Measurements from ENCODE around the gene RPS6KA3. TPM values are rescaled to one million over a fixed set of nuclear protein-coding genes. Genes with fewer than 3 reads are reported as not detected.

RPS6KA3 gene
- total and polyA plus RNA-seq, 9 of the 15 experiments (the other 6 are each of a cell fraction or from before 2014, with no cell fraction given), result 10.9 to 61.9 (median 37.4) TPM

DNA sequence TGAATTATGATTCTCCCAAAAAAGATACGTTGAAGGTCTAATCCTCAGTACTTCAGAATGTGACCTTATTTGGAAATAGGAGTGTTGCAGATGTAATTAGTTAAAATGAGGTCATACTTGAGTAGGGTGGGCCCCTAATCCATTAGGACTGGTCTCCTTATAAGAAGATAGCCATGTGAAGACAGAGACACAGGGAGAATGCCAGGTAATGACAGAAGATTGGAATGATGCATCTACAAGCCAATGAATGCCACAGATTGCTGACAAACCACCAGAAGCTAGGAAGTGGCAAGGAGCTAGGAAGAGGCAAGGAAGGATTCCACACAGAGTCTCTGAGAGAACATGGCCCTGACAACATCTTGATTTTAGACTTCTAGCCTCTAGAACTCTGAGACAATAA is 7.4 kb upstream of the RPS6KA3 start:
- Histone ChIP-seq H2AFZ (ENCODE audit: low read depth, low read length) (no peak overlapping the region), H3K36me3 (ENCODE audit: control insufficient read depth, insufficient read depth, low read length) (no peaks in the 10 kb centered on the region), H3K27me3 (ENCODE audit: control insufficient read depth in 2 of 2, insufficient read depth in 2 of 2, low read length in 2 of 2) (no peaks in the 10 kb centered on the region), H3K4me2 (ENCODE audit: insufficient read depth, low read length) (no peak overlapping the region), H3K9ac (ENCODE audit: insufficient read depth in 1 of 2, low read depth in 2 of 2, low read length in 2 of 2) (no peak overlapping the region), H3K79me2 (ENCODE audit: control insufficient read depth, insufficient read depth, low read length) (no peaks in the 10 kb centered on the region), H3K27ac (ENCODE audit: extremely low read depth, low read depth, low read length) (no peak overlapping the region; the same call in 2 of the 3 replicates), H3K4me1 (replicated peaks in 1 of 2; ENCODE audit: control insufficient read depth in 2 of 2, insufficient read depth in 2 of 2, low read length in 2 of 2) (no peaks in the 10 kb centered on the region), H3K9me3 (replicated peaks; ENCODE audit: control insufficient read depth, insufficient read depth, low read depth, low read length) (no peaks in the 10 kb centered on the region), H3K4me3 (no peak overlapping the region), H4K20me1 (replicated peaks; ENCODE audit: control insufficient read depth, insufficient read depth, low read length) (no peaks in the 10 kb centered on the region), H3K9me1 (ENCODE audit: control insufficient read depth, insufficient read depth, low read length) (no peaks in the 10 kb centered on the region)
- BruUV-seq (replicated peaks), result no TSS peak
- FAIRE-seq (no peak), ATAC-seq (no peak), DNase-seq (ENCODE audit: extremely low read depth in 1 of 4, low spot score in 3 of 4) (no peak)
- 10% methylated on average over 1 of the region's 1 CpG for WGBS (ENCODE audit: insufficient coverage, low coverage, missing lambda C conversion rate)
- in situ Hi-C loops (cut with MboI), result no loop called here
- ChIA-PET CTCF (ENCODE audit: low intra/inter-chr PET ratio) (no interaction called here), POLR2A (no interaction called here)
- TF ChIP-seq NEUROD1 (IDR thresholded peaks at IDR 0.05; ENCODE audit: borderline replicate concordance, low read depth, low read length, partially characterized antibody) (no peak), HLTF (IDR thresholded peaks at IDR 0.05) (no peak)
- intact Hi-C loops (cut with micrococcal nuclease), result no loop called here

DNA sequence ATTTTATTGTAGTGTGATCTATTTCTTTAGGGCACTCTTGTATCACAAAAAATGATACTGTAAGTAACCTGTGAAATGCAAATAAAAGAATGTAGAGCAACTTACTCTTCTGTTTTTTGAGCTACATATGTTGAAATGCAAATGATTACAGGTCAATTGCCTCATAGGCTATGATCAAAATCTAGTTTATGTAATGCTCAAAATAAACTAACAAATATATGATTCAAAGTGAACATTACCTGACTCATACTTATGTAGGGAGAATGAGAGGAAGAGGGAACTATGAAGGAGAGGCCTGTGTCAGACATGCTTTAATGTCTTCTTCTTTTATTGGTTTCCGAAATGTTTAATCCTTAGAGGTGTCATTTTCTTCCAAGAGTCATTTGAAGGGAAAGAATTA is 5.0 kb upstream of the RPS6KA3 start:
- H3K27ac ChIP-seq (ENCODE audit: extremely low read depth, low read depth, low read length), result no peak overlapping the region
- FAIRE-seq (no peak), DNase-seq (ENCODE audit: extremely low read depth in 1 of 4, low spot score in 3 of 4) (no peak), ATAC-seq (no peak)
- in situ Hi-C loops (cut with MboI) (no loop called here), intact Hi-C loops (cut with micrococcal nuclease) (no loop called here)
- POLR2A ChIA-PET, result no interaction called here
- no peak overlapping the region for H3K9ac ChIP-seq (ENCODE audit: insufficient read depth in 1 of 2, low read depth in 2 of 2, low read length in 2 of 2)
- WGBS (ENCODE audit: insufficient coverage, low coverage, missing lambda C conversion rate), result 27% methylated on average over 1 of the region's 1 CpG
- no peaks in the 10 kb centered on the region for H3K9me1 ChIP-seq (ENCODE audit: control insufficient read depth, insufficient read depth, low read length)
- H3K36me3 ChIP-seq (ENCODE audit: control insufficient read depth, insufficient read depth, low read length), result no peaks in the 10 kb centered on the region
- no peak overlapping the region for H3K4me3 ChIP-seq
- no peaks in the 10 kb centered on the region; the same call in 2 of the 3 replicates for H3K79me2 ChIP-seq (ENCODE audit: control insufficient read depth, insufficient read depth, low read length)
- no TSS peak for BruUV-seq (replicated peaks)
- no peaks in the 10 kb centered on the region for H4K20me1 ChIP-seq (replicated peaks; ENCODE audit: control insufficient read depth, insufficient read depth, low read length)
- no peaks in the 10 kb centered on the region for H3K27me3 ChIP-seq (ENCODE audit: control insufficient read depth in 2 of 2, insufficient read depth in 2 of 2, low read length in 2 of 2)
- H3K4me1 ChIP-seq (replicated peaks in 1 of 2; ENCODE audit: control insufficient read depth in 2 of 2, insufficient read depth in 2 of 2, low read length in 2 of 2), result peaks cover 0 to 16% of the 10 kb centered on the region in 2 experiments; a peak in 2 of 5 replicates
- no peak overlapping the region for H2AFZ ChIP-seq (ENCODE audit: low read depth, low read length)
- H3K9me3 ChIP-seq (replicated peaks; ENCODE audit: control insufficient read depth, insufficient read depth, low read depth, low read length), result no peaks in the 10 kb centered on the region
- CTCF ChIA-PET (ENCODE audit: low intra/inter-chr PET ratio), result no interaction called here
- H3K4me2 ChIP-seq (ENCODE audit: insufficient read depth, low read length), result no peak overlapping the region
- TF ChIP-seq POLR2G (IDR thresholded peaks at IDR 0.05; ENCODE audit: low read depth, low read length) (no peak), ZNF644 (tag; IDR thresholded peaks at IDR 0.05; ENCODE audit: low read depth) (no peak), PBX2 (CRISPR knock-in tag; IDR thresholded peaks at IDR 0.05; ENCODE audit: low read depth) (no peak), PBX2 (tag; conservative IDR thresholded peaks at IDR 0.05; ENCODE audit: low read depth) (no peak), ZNF311 (CRISPR knock-in tag; IDR thresholded peaks at IDR 0.05) (no peak), MTA3 (IDR thresholded peaks at IDR 0.05; ENCODE audit: borderline replicate concordance) (no peak), TCF7L2 (IDR thresholded peaks at IDR 0.05; ENCODE audit: low read depth, low read length) (no peak), NFIC (IDR thresholded peaks at IDR 0.05) (no peak), POLR2AphosphoS5 (IDR thresholded peaks at IDR 0.05; ENCODE audit: control insufficient read depth, insufficient read depth, low read depth, low read length) (no peak), SIN3B (IDR thresholded peaks at IDR 0.05; ENCODE audit: low read depth) (no peak)
- TF ChIP-seq, protein P1, sequence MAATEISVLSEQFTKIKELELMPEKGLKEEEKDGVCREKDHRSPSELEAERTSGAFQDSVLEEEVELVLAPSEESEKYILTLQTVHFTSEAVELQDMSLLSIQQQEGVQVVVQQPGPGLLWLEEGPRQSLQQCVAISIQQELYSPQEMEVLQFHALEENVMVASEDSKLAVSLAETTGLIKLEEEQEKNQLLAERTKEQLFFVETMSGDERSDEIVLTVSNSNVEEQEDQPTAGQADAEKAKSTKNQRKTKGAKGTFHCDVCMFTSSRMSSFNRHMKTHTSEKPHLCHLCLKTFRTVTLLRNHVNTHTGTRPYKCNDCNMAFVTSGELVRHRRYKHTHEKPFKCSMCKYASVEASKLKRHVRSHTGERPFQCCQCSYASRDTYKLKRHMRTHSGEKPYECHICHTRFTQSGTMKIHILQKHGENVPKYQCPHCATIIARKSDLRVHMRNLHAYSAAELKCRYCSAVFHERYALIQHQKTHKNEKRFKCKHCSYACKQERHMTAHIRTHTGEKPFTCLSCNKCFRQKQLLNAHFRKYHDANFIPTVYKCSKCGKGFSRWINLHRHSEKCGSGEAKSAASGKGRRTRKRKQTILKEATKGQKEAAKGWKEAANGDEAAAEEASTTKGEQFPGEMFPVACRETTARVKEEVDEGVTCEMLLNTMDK (IDR thresholded peaks at IDR 0.05; ENCODE audit: borderline replicate concordance, insufficient read depth, low read depth, low read length, poor library complexity, severe bottlenecking), result no peak
